ENCODE measurements around the gene POLA1.

Gene POLA1

DNA sequence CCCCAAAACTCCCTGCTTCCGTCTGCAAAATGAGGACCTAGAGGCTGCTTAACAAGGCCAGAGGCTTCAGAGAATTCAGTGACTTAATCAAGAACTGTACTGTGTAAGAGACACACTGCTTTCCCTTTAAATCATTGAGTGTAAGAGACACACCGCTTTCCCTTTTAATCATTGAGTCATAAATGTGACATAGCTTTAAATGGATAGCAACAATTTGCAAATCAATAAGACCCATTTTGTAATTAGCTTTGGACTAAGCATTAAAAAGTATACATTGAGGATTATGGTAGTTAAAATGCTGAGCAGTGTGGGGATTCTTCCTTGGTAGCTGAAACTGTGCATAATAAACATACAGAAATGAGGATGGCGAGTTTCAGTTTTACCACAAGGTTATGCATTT, 290.2 kb downstream of the POLA1 start:
- Histone ChIP-seq H3K9me3 (ENCODE audit: control insufficient read depth, insufficient read depth, low read depth, low read length) (no peaks in the 10 kb centered on the region), H3K36me3 (ENCODE audit: control insufficient read depth in 2 of 2, insufficient read depth in 1 of 2, low read length in 2 of 2) (peaks cover 0 to 13% of the 10 kb centered on the region in 2 experiments; a peak in 1 of 3 replicates), H3K4me3 (ENCODE audit: low read depth, low read length) (no peak overlapping the region), H3K4me1 (ENCODE audit: control insufficient read depth, insufficient read depth, low read length) (no peaks in the 10 kb centered on the region), H3K27ac (ENCODE audit: extremely low read depth, low read depth, low read length) (no peak overlapping the region)
- ChIA-PET CTCF (no interaction called here), POLR2A (no interaction called here)
- TF ChIP-seq, protein P1, sequence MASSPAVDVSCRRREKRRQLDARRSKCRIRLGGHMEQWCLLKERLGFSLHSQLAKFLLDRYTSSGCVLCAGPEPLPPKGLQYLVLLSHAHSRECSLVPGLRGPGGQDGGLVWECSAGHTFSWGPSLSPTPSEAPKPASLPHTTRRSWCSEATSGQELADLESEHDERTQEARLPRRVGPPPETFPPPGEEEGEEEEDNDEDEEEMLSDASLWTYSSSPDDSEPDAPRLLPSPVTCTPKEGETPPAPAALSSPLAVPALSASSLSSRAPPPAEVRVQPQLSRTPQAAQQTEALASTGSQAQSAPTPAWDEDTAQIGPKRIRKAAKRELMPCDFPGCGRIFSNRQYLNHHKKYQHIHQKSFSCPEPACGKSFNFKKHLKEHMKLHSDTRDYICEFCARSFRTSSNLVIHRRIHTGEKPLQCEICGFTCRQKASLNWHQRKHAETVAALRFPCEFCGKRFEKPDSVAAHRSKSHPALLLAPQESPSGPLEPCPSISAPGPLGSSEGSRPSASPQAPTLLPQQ (tag by site-specific recombination; IDR thresholded peaks at IDR 0.05), result no peak
- no peak for TF ChIP-seq ZNF555 (tag by site-specific recombination; conservative IDR thresholded peaks at IDR 0.05)
- no peak for TF ChIP-seq BCL11A (tag by site-specific recombination; IDR thresholded peaks at IDR 0.05; ENCODE audit: low read depth)
- TF ChIP-seq ZNF624 (tag by site-specific recombination; IDR thresholded peaks at IDR 0.05), result no peak
- no peak for TF ChIP-seq ZNF785 (tag by site-specific recombination; IDR thresholded peaks at IDR 0.05)
- TF ChIP-seq REPIN1 (tag by site-specific recombination; IDR thresholded peaks at IDR 0.05; ENCODE audit: low read depth), result no peak
- TF ChIP-seq ZNF121 (tag by site-specific recombination; IDR thresholded peaks at IDR 0.05), result no peak
- TF ChIP-seq ZNF610 (tag by site-specific recombination; IDR thresholded peaks at IDR 0.05; ENCODE audit: borderline replicate concordance), result no peak
- no peak for TF ChIP-seq ZNF274 (IDR thresholded peaks at IDR 0.05; ENCODE audit: low read length)
- TF ChIP-seq ZNF274 (tag by site-specific recombination; IDR thresholded peaks at IDR 0.05; ENCODE audit: borderline replicate concordance), result no peak
- TF ChIP-seq, protein P2, sequence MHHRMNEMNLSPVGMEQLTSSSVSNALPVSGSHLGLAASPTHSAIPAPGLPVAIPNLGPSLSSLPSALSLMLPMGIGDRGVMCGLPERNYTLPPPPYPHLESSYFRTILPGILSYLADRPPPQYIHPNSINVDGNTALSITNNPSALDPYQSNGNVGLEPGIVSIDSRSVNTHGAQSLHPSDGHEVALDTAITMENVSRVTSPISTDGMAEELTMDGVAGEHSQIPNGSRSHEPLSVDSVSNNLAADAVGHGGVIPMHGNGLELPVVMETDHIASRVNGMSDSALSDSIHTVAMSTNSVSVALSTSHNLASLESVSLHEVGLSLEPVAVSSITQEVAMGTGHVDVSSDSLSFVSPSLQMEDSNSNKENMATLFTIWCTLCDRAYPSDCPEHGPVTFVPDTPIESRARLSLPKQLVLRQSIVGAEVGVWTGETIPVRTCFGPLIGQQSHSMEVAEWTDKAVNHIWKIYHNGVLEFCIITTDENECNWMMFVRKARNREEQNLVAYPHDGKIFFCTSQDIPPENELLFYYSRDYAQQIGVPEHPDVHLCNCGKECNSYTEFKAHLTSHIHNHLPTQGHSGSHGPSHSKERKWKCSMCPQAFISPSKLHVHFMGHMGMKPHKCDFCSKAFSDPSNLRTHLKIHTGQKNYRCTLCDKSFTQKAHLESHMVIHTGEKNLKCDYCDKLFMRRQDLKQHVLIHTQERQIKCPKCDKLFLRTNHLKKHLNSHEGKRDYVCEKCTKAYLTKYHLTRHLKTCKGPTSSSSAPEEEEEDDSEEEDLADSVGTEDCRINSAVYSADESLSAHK (tag by site-specific recombination; IDR thresholded peaks at IDR 0.05), result no peak
- no peak for TF ChIP-seq ZSCAN23 (tag by site-specific recombination; IDR thresholded peaks at IDR 0.05)

DNA sequence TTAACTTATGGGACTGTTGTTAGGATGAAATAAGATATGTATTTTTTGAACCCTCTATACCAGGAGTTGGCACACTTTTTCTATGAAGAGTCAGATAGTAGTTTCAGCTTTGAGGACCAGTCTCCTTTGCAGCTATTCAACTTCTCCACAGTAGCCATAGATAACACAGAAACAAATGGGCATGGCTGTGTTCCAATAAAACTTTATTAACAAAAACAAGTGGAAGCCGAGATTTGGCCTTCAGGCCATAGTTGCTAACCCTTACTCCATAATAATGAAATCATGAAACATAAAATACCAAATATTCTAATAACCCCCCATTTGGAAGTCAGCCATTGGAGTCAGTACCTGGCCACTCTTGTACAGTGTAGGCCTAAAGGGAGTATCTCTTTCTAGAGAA, 291.4 kb downstream of the POLA1 start:
- Histone ChIP-seq H3K9me3 (ENCODE audit: control insufficient read depth, insufficient read depth, low read depth, low read length) (no peaks in the 10 kb centered on the region), H3K4me3 (ENCODE audit: low read depth, low read length) (no peak overlapping the region), H3K36me3 (ENCODE audit: control insufficient read depth in 2 of 2, insufficient read depth in 1 of 2, low read length in 2 of 2) (peaks cover 0 to 13% of the 10 kb centered on the region in 2 experiments; a peak in 1 of 3 replicates), H3K27ac (ENCODE audit: extremely low read depth, low read depth, low read length) (no peak overlapping the region), H3K4me1 (ENCODE audit: control insufficient read depth, insufficient read depth, low read length) (no peaks in the 10 kb centered on the region)
- TF ChIP-seq, protein P3, sequence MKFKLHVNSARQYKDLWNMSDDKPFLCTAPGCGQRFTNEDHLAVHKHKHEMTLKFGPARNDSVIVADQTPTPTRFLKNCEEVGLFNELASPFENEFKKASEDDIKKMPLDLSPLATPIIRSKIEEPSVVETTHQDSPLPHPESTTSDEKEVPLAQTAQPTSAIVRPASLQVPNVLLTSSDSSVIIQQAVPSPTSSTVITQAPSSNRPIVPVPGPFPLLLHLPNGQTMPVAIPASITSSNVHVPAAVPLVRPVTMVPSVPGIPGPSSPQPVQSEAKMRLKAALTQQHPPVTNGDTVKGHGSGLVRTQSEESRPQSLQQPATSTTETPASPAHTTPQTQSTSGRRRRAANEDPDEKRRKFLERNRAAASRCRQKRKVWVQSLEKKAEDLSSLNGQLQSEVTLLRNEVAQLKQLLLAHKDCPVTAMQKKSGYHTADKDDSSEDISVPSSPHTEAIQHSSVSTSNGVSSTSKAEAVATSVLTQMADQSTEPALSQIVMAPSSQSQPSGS (tag by site-specific recombination; IDR thresholded peaks at IDR 0.05; ENCODE audit: low read depth), result no peak
- TF ChIP-seq ZNF521 (tag by site-specific recombination; IDR thresholded peaks at IDR 0.05) (no peak), ZNF404 (tag by site-specific recombination; IDR thresholded peaks at IDR 0.05) (no peak)
- TF ChIP-seq, protein P4, sequence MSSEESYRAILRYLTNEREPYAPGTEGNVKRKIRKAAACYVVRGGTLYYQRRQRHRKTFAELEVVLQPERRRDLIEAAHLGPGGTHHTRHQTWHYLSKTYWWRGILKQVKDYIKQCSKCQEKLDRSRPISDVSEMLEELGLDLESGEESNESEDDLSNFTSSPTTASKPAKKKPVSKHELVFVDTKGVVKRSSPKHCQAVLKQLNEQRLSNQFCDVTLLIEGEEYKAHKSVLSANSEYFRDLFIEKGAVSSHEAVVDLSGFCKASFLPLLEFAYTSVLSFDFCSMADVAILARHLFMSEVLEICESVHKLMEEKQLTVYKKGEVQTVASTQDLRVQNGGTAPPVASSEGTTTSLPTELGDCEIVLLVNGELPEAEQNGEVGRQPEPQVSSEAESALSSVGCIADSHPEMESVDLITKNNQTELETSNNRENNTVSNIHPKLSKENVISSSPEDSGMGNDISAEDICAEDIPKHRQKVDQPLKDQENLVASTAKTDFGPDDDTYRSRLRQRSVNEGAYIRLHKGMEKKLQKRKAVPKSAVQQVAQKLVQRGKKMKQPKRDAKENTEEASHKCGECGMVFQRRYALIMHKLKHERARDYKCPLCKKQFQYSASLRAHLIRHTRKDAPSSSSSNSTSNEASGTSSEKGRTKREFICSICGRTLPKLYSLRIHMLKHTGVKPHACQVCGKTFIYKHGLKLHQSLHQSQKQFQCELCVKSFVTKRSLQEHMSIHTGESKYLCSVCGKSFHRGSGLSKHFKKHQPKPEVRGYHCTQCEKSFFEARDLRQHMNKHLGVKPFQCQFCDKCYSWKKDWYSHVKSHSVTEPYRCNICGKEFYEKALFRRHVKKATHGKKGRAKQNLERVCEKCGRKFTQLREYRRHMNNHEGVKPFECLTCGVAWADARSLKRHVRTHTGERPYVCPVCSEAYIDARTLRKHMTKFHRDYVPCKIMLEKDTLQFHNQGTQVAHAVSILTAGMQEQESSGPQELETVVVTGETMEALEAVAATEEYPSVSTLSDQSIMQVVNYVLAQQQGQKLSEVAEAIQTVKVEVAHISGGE (tag by site-specific recombination; conservative IDR thresholded peaks at IDR 0.05; ENCODE audit: low read depth), result no peak
- TF ChIP-seq, protein P2 (tag by site-specific recombination; IDR thresholded peaks at IDR 0.05), result no peak
- POLR2A ChIA-PET, result no interaction called here
- CTCF ChIA-PET, result no interaction called here
